Measurements from ENCODE around the gene HAVCR1.

HAVCR1 gene

GRCh38 chr5:156984064-156984463, 74.9 kb downstream of the HAVCR1 start:
- ChIA-PET CTCF (no interaction called here), POLR2A (no interaction called here)
- Histone ChIP-seq H3K36me3 (ENCODE audit: control insufficient read depth in 2 of 2, insufficient read depth in 1 of 2, low read length in 2 of 2) (no peaks in the 10 kb centered on the region), H3K9me3 (ENCODE audit: control insufficient read depth, insufficient read depth, low read depth, low read length) (no peaks in the 10 kb centered on the region), H3K4me3 (ENCODE audit: low read depth, low read length) (no peak overlapping the region), H3K27ac (ENCODE audit: extremely low read depth, low read depth, low read length) (no peak overlapping the region), H3K4me1 (ENCODE audit: control insufficient read depth, insufficient read depth, low read length) (no peaks in the 10 kb centered on the region)
- no peak for TF ChIP-seq ZNF26 (tag by site-specific recombination; IDR thresholded peaks at IDR 0.05)
- TF ChIP-seq, protein P1, sequence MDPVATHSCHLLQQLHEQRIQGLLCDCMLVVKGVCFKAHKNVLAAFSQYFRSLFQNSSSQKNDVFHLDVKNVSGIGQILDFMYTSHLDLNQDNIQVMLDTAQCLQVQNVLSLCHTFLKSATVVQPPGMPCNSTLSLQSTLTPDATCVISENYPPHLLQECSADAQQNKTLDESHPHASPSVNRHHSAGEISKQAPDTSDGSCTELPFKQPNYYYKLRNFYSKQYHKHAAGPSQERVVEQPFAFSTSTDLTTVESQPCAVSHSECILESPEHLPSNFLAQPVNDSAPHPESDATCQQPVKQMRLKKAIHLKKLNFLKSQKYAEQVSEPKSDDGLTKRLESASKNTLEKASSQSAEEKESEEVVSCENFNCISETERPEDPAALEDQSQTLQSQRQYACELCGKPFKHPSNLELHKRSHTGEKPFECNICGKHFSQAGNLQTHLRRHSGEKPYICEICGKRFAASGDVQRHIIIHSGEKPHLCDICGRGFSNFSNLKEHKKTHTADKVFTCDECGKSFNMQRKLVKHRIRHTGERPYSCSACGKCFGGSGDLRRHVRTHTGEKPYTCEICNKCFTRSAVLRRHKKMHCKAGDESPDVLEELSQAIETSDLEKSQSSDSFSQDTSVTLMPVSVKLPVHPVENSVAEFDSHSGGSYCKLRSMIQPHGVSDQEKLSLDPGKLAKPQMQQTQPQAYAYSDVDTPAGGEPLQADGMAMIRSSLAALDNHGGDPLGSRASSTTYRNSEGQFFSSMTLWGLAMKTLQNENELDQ (tag by site-specific recombination; IDR thresholded peaks at IDR 0.05; ENCODE audit: low read depth): no peak
- TF ChIP-seq ZSCAN30 (tag by site-specific recombination; IDR thresholded peaks at IDR 0.05): no peak

DNA sequence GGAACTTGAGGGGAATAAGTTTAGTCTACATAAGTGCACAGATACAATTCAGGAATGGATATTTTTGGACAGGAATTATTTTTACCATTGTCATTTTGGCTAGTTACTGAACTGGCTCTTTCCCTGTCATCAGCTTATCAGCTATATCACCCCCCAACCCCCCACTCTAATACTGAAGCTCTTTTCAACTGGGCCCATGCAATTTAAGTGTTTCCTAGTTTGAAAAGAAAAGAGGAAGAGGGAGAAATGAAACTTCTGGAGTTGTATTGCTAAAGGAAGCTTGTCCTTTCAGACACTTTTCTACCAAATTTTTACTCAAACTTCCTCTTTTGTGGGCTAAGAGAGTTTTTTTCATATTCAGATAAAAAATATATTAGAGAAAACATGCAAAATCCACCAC, 77.4 kb downstream of the HAVCR1 start:
- POLR2A ChIA-PET: no interaction called here
- no peaks in the 10 kb centered on the region for H3K36me3 ChIP-seq (ENCODE audit: control insufficient read depth in 2 of 2, insufficient read depth in 1 of 2, low read length in 2 of 2)
- H3K4me1 ChIP-seq (ENCODE audit: control insufficient read depth, insufficient read depth, low read length): no peaks in the 10 kb centered on the region
- no peak overlapping the region for H3K27ac ChIP-seq (ENCODE audit: extremely low read depth, low read depth, low read length)
- CTCF ChIA-PET: no interaction called here
- H3K4me3 ChIP-seq (ENCODE audit: low read depth, low read length): no peak overlapping the region
- TF ChIP-seq, protein P2, sequence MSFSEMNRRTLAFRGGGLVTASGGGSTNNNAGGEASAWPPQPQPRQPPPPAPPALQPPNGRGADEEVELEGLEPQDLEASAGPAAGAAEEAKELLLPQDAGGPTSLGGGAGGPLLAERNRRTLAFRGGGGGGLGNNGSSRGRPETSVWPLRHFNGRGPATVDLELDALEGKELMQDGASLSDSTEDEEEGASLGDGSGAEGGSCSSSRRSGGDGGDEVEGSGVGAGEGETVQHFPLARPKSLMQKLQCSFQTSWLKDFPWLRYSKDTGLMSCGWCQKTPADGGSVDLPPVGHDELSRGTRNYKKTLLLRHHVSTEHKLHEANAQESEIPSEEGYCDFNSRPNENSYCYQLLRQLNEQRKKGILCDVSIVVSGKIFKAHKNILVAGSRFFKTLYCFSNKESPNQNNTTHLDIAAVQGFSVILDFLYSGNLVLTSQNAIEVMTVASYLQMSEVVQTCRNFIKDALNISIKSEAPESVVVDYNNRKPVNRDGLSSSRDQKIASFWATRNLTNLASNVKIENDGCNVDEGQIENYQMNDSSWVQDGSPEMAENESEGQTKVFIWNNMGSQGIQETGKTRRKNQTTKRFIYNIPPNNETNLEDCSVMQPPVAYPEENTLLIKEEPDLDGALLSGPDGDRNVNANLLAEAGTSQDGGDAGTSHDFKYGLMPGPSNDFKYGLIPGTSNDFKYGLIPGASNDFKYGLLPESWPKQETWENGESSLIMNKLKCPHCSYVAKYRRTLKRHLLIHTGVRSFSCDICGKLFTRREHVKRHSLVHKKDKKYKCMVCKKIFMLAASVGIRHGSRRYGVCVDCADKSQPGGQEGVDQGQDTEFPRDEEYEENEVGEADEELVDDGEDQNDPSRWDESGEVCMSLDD (tag by site-specific recombination; IDR thresholded peaks at IDR 0.05): no peak
- TF ChIP-seq ZNF140 (tag by site-specific recombination; IDR thresholded peaks at IDR 0.05): no peak
- no peak for TF ChIP-seq ZNF366 (tag by site-specific recombination; conservative IDR thresholded peaks at IDR 0.05)
- TF ChIP-seq, protein P3, sequence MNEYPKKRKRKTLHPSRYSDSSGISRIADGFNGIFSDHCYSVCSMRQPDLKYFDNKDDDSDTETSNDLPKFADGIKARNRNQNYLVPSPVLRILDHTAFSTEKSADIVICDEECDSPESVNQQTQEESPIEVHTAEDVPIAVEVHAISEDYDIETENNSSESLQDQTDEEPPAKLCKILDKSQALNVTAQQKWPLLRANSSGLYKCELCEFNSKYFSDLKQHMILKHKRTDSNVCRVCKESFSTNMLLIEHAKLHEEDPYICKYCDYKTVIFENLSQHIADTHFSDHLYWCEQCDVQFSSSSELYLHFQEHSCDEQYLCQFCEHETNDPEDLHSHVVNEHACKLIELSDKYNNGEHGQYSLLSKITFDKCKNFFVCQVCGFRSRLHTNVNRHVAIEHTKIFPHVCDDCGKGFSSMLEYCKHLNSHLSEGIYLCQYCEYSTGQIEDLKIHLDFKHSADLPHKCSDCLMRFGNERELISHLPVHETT (tag by site-specific recombination; IDR thresholded peaks at IDR 0.05): no peak
- no peak for TF ChIP-seq ZNF660 (tag by site-specific recombination; IDR thresholded peaks at IDR 0.05)
- H3K9me3 ChIP-seq (ENCODE audit: control insufficient read depth, insufficient read depth, low read depth, low read length): no peaks in the 10 kb centered on the region
